GM12873 (cell line): ENCODE measurements around the gene LRP1-AS.

Experiments used
- TF ChIP-seq, protein P1 (sequence below): IDR thresholded peaks from 2 replicates; pipeline ENCODE4 v1.5.1; 2012; ENCODE audit warnings: low read depth, mild to moderate bottlenecking, moderate library complexity, low read length, control low read depth; ENCODE audit not compliant: insufficient read depth; ENCODE audit errors: missing control alignments

The LRP1-AS gene

DNA sequence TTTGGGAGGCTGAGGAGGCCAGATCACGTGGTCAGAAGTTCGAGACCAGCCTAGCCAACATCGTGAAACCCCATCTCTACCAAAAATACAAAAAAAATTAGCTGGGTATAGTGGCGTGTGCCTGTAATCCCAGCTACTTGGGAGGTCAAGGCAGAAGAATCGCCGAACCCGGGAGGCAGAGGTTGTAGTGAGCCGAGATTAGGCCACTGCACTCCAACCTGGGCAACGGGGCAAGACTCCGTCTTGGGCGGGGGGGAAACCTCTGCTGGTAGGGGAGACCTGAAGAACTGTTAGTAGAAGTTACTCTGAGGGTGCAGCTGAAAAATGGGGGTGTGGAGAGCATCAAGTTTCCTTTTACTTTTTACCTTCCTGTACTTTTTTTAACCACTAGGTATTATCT lies 21.4 kb downstream of the LRP1-AS start:
- TF ChIP-seq, protein P1, sequence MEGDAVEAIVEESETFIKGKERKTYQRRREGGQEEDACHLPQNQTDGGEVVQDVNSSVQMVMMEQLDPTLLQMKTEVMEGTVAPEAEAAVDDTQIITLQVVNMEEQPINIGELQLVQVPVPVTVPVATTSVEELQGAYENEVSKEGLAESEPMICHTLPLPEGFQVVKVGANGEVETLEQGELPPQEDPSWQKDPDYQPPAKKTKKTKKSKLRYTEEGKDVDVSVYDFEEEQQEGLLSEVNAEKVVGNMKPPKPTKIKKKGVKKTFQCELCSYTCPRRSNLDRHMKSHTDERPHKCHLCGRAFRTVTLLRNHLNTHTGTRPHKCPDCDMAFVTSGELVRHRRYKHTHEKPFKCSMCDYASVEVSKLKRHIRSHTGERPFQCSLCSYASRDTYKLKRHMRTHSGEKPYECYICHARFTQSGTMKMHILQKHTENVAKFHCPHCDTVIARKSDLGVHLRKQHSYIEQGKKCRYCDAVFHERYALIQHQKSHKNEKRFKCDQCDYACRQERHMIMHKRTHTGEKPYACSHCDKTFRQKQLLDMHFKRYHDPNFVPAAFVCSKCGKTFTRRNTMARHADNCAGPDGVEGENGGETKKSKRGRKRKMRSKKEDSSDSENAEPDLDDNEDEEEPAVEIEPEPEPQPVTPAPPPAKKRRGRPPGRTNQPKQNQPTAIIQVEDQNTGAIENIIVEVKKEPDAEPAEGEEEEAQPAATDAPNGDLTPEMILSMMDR = no peak

DNA sequence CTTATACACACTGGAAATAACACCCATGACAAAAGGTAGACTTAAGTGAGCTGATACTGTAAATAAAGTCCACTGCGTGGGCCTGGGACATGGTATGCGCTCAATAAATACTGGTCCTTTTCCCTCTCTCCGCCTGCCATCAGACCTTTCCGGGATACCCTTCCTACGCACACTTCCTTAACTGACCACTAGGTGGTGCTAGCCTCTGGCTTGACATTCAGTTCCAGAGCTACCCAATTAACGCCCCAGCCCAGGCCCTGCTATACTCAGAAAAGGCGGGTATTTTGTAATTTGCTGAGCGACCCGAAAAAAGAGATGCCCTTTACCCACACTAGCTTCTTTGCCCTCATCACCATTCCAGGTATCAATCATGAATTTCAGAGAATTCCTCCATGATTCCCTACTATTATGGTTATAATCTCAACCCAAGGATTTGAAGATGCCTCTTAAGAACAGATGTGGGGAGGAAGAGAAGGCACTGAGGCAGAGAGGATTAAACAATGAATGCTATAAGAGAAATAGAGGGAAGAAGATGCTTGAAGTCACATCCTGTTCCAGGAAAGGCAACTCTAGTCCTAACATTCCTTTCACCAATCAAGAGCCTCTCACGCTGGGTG lies 23.1 kb downstream of the LRP1-AS start:
- TF ChIP-seq, protein P1 = peak; percentile 95

DNA sequence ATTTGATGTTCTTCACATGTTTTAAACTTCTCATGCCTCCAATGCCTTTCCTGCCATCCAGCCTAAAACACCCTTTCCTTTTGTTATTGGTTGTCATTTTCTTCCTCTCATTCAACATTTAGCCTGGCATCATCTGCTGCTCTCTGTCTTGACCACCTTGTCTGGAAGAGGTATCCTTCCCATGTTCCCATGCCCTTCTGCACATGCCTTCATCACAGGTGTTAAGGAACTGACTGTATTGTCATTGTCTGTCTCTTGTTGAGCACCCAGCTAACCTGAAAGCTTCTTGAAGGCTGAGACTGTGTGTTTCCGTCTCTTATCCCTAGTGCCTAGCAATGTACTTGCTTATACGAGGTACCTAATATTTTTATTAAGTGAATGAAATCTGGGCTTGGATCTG lies 23.6 kb downstream of the LRP1-AS start:
- TF ChIP-seq, protein P1 = no peak

DNA sequence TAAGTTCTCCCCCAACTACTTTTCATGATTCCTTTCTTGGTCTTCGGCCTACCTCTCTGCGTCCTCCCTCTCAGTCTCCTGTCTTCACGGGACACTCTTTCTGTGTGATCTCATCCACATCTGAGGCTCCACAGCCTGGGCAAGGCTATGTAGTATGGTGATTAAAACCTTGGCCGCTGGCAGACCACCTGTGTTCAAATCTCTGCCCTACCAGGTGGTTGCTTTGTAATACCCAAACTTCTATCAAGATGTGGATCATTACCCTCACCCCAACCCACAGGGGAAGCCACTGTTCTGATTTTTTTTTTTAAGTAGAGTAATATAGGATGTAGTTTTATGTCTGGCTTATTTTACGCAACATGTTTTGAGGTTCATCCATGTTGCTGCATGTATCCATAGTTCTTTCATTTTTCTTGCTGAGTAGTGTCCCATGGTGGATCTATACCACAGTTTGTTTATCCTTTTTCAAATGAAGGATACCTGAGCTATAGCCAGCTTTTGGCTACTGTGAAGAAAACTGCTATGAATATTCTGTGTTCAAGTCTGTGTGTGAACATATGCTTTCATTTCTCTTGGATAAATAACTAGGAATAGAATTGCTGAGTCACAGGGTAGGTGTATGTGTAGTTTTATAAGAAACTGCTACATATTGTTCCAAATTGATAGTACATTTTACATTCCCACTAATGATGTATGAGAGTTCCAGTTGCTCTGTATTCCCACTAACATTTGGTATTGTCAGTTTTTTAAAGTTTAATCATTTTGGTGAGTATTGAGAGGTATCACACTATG lies 27.9 kb downstream of the LRP1-AS start:
- TF ChIP-seq, protein P1 = no peak

DNA sequence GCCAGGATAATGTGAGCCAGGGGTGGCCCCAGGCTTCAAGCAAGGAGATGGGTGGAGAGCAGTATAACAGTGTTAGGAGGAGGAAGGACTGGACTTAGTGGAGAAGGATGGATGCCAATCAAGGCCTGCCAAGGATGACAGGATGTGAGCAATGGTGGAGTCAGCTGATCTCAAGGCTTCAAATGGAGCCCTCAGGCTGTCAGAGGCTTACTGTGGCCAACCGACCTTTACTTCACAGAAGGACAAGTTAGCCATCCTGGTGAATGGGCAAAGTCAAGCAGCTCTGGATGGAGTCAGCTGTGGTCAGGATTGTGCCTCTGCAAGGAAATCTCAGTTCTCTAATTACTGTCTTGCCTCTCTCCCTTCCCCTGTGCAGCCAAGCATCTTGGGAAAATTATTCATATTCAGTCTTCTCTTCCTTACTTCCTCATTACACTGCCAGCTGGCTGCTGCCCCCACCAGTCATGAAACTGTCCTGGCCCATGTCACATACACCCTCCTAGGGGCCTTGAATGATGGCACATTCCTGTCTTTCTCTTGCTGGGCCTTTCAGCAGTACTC lies 28.6 kb downstream of the LRP1-AS start:
- TF ChIP-seq, protein P1 = no peak

DNA sequence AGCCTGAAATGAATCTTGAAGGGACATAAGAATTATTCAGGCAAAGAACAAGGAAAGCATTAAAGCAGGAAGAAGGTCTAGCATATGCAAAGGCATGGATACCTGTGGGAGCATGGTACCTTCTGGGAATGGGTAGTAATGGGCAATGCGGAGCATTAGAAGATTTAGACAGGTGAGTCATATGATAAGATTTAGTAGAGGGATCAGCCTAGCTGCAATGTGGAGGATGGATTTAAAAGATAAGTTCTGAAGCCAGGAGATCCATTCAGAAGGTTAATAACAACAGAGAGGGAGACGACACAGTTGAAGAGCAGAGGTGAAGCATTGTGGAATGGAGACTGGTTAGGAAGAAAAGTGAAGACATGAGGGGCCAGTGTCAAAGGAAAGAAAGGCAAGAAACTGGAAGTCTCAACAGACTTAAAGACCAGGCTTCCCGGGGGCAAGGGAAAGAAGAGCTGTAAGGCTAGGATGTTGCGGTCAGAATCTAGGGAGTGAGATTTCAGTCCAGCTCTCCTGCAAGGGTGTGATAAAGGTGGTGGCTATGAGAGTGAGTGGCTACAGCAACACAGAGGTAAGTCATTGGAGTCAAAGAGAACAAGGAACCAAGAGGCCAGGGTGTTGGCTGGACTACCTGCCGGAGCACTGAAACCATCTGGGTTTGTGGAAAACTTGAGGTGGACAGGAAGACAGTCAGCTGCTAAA lies 30.7 kb downstream of the LRP1-AS start:
- TF ChIP-seq, protein P1 = no peak

DNA sequence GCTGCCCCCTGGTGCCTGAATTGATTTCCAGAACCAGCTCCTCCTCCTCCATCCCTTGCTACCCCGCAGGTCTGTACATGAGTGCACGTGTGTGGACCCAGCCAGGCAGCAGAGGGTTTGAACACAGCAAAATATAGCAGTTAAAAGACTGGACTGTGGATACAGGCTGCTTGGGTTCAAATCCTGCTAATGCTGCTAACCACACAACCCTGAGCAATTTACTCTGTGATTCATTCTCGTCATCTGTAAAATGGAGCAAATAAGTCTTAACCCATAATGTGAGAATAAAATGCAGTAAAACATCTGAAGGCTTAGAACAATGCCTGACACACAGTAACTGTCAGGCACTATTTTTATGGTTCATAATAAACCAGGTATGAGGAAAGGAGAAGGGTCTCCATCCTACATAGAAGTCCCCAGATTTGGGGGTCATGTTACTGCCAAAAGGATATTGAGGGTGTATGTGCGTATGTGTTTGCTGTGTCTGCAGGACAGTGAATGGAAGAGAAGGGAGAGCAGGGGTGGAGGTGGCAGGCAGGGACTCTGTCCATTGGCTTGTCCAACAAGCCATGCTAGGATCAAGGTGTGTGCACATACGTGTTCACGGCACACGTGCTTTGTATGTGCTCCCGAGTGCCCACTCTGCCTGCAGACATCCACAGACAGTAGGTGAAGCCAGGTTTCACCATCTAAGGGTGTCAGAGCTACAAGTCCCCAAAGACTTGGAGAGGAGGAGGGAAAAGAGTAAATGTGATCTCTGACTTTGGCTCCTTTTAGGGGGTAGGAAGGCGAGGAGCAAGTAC lies 34.7 kb downstream of the LRP1-AS start:
- TF ChIP-seq, protein P1 = peak; percentile 83
